IPS DF 6.9 (cell line): ENCODE measurements around the gene RTRAF.

ENCODE experiments used
- DNase-seq: peaks from one replicate; pipeline ENCODE4 v3.0.0-alpha.2; 2013; ENCODE audit warnings: low read depth, low spot score
- H3K27ac ChIP-seq: one replicate; pipeline ENCODE4 v1.5.1; 2013; ENCODE audit warnings: low read length, control low read depth
- H3K27me3 ChIP-seq: 2 replicates; pipeline ENCODE4 v1.6.1; 2013; ENCODE audit warnings: mild to moderate bottlenecking, low read length; ENCODE audit not compliant: control insufficient read depth, insufficient read depth
- H3K36me3 ChIP-seq: 2 replicates; pipeline ENCODE4 v1.6.1; 2013; ENCODE audit warnings: low read length; ENCODE audit not compliant: control insufficient read depth, insufficient read depth
- H3K4me1 ChIP-seq: 2 replicates; pipeline ENCODE4 v1.6.1; 2013; ENCODE audit warnings: low read length; ENCODE audit not compliant: control insufficient read depth, insufficient read depth
- H3K4me3 ChIP-seq: 2 replicates; pipeline ENCODE4 v1.5.1; 2013; ENCODE audit warnings: mild to moderate bottlenecking, low read length
- H3K9me3 ChIP-seq: 2 replicates; pipeline ENCODE4 v1.6.1; 2013; ENCODE audit warnings: low read length, inconsistent platforms; ENCODE audit not compliant: control insufficient read depth, insufficient read depth
- WGBS: extraction: QIAGEN DNeasy Blood & Tissue Kit; methylation state at CpG from one replicate; pipeline ENCODE4 v1.1.7; 2013; ENCODE audit warnings: mixed read lengths, missing lambda C conversion rate; ENCODE audit not compliant: insufficient read length, insufficient coverage; 5-methylcytosine and 5-hydroxymethylcytosine counted together

RTRAF gene

DNA sequence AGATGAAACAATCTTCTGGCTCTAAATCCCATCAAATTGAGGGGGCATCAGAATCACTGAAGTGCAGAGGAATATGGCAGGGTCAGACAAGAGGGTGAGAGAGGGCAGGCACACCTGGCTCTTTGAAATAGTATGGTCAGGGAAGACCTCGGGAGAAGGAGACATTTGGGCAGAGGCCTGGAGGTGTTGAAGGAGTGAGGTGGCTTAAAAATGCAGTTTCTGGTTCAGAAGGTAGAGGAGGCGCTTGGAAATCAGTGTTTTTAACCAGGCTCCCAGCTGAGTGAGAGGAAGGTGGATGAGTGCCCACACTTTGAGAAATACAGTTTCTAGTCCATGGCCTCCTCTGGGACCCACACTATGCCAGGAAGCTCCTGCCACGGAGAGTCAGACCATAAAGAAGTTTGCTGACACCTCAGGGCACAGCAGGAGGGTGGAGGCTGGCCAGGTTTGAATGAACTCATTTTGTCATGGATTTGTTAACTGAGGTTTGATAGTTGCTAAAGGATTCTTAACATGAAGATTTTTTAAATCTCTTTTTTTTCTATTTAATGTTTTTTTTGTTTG, 59.4 kb downstream of the RTRAF start:
- H3K4me3 ChIP-seq: no peak overlapping the region
- H3K4me1 ChIP-seq: no peaks in the 10 kb centered on the region
- no peak for DNase-seq
- no peaks in the 10 kb centered on the region for H3K36me3 ChIP-seq
- no CpG with 5 or more reads among the region's 3 CpGs for WGBS
- no peak overlapping the region for H3K27ac ChIP-seq
- no peaks in the 10 kb centered on the region for H3K27me3 ChIP-seq
- no peaks in the 10 kb centered on the region; the same call in 1 of the 2 replicates for H3K9me3 ChIP-seq

DNA sequence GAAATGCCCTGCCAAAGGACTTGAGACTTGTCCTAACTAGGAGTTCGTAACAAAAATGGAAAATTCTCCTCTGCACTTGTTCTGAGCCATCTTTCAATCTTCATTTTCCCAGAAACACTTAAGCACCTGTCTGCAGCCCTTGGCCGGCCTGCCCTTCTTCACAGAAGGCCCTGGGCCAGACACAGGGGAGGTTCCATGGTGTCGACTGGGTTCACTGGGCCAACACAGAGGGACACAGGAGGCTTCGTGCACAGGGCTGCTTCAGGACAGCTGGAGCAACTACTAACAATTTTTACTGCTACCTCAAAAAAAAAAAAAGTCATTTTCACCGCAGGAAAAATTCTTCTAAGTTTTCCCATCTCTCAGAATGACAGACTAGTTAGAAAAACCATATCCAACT, 59.9 kb downstream of the RTRAF start:
- WGBS: no CpG with 5 or more reads among the region's 5 CpGs
- H3K27me3 ChIP-seq: no peaks in the 10 kb centered on the region
- H3K4me1 ChIP-seq: no peaks in the 10 kb centered on the region
- no peaks in the 10 kb centered on the region for H3K36me3 ChIP-seq
- H3K27ac ChIP-seq: no peak overlapping the region
- no peaks in the 10 kb centered on the region; the same call in 1 of the 2 replicates for H3K9me3 ChIP-seq
- no peak for DNase-seq
- H3K4me3 ChIP-seq: no peak overlapping the region

DNA sequence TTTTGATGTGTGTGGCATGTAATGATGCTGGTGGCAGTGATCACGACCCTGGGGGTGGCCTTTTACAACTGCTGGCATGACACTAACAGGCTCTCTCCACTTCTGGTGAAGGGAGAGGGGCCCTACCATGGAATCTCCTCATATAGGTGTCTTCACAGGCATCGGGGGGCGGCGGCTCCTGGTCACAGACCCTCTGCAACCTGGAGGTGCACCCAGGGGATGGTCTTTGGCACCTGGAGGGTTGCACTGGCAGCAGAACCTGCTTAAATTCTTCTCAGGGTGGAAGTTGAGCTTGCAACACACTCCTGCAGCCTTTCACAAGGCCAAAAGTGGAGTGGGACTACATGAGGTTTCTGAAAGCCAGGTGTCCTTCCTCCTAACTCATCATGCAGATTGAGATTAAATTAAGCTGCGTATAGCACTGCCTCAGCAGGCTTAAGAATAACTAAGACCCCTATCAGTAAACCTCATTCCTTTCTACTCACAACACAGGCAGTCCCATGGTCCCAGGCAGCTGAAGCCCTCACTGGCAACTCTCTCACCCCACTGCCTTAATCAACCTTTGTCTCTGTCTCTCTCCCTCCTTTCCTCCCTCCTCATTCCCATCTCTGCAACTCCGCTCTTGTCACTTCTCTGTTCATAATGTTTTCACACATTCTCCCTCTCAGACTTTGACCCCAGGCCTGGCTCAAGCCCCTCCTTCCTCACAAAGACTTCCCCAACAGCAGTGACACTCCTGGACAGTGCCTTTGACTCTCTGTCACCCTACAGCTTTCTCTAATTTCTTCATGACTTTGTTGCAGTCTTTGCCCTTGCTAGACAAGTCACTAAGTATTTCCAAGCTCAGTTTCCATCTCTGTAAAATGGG, 60.6 kb downstream of the RTRAF start:
- H3K9me3 ChIP-seq: no peaks in the 10 kb centered on the region; the same call in 1 of the 2 replicates
- DNase-seq: no peak
- H3K4me3 ChIP-seq: no peak overlapping the region
- no CpG with 5 or more reads among the region's 6 CpGs for WGBS
- no peaks in the 10 kb centered on the region for H3K4me1 ChIP-seq
- no peaks in the 10 kb centered on the region for H3K36me3 ChIP-seq
- no peak overlapping the region for H3K27ac ChIP-seq
- no peaks in the 10 kb centered on the region for H3K27me3 ChIP-seq

DNA sequence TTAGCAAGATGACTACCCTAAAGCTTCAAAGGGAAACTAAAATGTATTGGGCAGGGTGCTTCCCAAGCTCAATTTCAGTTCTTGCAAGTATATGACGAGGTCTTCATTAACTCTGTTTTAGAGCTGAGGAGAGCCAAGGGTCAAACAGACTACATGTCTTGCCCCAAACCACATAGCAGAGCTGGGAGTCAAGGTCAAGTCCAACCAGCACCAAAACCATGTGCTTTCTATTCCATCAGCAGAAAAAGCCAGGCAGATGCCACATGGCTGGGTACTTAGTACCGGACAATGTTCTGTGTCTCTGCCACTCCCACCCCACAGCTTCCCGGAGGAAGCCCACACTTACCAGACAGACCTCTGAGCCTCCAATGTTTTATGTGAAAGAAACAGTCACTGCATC, 61.9 kb downstream of the RTRAF start:
- WGBS: no CpG with 5 or more reads among the region's 3 CpGs
- Histone ChIP-seq H3K4me1 (no peaks in the 10 kb centered on the region), H3K4me3 (no peak overlapping the region), H3K9me3 (no peaks in the 10 kb centered on the region; the same call in 1 of the 2 replicates), H3K36me3 (no peaks in the 10 kb centered on the region), H3K27ac (no peak overlapping the region), H3K27me3 (no peaks in the 10 kb centered on the region)
- no peak for DNase-seq

DNA sequence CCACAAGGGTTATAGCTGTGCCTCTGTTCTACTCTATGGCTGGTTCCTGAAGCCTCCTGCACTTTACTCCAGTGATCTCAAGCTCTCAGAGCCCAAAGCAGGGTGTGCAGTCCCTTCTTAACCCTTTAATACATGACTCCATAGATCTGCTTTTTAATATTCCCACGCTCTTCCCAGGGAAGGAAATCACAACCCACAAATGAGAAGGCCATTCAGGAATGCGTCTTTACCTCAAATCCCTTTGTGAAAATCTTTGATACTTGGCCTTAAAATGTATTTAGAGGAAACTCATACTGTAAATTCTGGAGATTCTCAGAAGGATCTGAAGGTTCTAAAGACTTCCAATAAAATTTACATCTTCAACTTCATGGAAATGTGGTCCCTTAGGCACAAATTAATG, 62.5 kb downstream of the RTRAF start:
- Histone ChIP-seq H3K36me3 (no peaks in the 10 kb centered on the region), H3K27ac (no peak overlapping the region), H3K4me3 (no peak overlapping the region), H3K27me3 (no peaks in the 10 kb centered on the region), H3K4me1 (no peaks in the 10 kb centered on the region), H3K9me3 (no peaks in the 10 kb centered on the region; the same call in 1 of the 2 replicates)
- DNase-seq: no peak
- no CpG with 5 or more reads among the region's 2 CpGs for WGBS

DNA sequence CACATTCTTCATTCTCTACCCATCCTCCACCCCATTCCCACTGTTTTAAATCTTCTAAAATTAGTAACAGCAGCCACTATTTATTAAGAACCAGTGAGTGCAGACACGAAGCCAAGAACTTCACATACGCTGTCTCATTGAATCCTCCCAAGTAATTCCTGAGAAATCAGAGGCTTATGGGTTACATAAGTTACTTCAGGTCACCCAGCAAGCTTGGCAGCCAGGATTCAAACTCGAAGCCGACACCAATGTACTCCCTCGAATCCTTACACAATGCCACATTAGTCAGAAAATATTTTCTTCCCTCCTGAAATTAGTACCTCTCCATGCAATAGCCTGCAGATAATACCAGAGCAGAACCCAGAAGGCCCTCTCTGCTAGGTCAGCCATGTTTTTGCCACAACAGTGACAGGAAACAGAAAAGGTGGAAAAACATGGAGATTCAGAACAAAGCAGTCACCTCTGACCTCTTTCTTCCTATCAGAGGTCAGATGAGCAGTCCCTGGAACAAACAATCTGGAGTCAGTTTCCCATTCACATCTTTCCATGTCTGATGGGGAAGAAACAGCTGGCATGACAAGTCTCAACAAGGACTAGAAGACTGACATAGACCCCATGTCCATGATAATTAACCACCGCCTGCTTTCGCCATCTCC, 63.1 kb downstream of the RTRAF start:
- DNase-seq: no peak
- Histone ChIP-seq H3K27me3 (no peaks in the 10 kb centered on the region), H3K9me3 (no peaks in the 10 kb centered on the region; the same call in 1 of the 2 replicates), H3K4me1 (no peaks in the 10 kb centered on the region), H3K36me3 (no peaks in the 10 kb centered on the region), H3K27ac (no peak overlapping the region), H3K4me3 (no peak overlapping the region)
- no CpG with 5 or more reads among the region's 7 CpGs for WGBS

DNA sequence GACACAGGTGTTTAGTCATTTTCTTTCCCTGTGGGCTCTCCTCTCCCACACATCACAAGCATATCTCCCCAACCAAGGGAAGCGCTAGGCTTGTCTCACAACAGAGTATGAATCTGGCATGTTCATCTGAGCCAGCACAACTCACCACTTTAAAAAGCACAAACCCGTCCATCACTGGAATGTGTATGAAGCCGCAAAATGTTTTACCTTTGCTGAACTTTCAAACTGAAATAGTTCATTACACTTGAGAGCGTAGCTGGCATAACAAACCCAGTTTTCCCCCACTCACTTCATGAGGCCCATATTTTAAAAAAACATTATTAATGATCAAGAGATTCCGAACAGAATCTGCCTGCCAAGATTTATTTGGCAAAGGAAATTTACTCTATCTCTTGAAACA, 63.7 kb downstream of the RTRAF start:
- no CpG with 5 or more reads among the region's 5 CpGs for WGBS

DNA sequence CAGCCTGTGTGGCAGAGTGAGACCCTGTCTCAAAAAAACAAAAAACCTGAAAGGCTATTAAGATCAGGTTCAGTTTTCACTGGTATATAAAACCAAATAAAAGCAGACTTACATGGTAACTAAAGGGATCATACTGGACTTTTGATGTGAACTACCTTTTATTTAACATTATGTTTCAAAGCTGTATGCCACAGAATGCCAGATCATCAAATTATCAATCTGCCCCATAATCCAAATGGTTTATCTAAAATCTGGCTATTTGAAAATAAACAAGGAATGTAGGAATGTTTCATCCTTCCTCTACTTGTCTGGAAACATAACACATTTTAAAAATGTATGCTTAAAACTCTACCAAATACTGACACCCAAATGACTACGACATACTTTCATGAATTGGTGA, 65.3 kb downstream of the RTRAF start:
- Histone ChIP-seq H3K9me3 (no peaks in the 10 kb centered on the region; the same call in 1 of the 2 replicates), H3K36me3 (no peaks in the 10 kb centered on the region), H3K4me1 (no peaks in the 10 kb centered on the region), H3K27ac (no peak overlapping the region), H3K27me3 (no peaks in the 10 kb centered on the region), H3K4me3 (no peak overlapping the region)
- WGBS: no CpG with 5 or more reads among the region's 1 CpG
- DNase-seq: no peak

More for the DNA sequence above, 63.7 kb downstream of the RTRAF start:
- DNase-seq: no peak
- no peak overlapping the region for H3K4me3 ChIP-seq
- no peaks in the 10 kb centered on the region for H3K4me1 ChIP-seq
- H3K27ac ChIP-seq: no peak overlapping the region
- H3K36me3 ChIP-seq: no peaks in the 10 kb centered on the region
- H3K9me3 ChIP-seq: no peaks in the 10 kb centered on the region; the same call in 1 of the 2 replicates
- no peaks in the 10 kb centered on the region for H3K27me3 ChIP-seq

DNA sequence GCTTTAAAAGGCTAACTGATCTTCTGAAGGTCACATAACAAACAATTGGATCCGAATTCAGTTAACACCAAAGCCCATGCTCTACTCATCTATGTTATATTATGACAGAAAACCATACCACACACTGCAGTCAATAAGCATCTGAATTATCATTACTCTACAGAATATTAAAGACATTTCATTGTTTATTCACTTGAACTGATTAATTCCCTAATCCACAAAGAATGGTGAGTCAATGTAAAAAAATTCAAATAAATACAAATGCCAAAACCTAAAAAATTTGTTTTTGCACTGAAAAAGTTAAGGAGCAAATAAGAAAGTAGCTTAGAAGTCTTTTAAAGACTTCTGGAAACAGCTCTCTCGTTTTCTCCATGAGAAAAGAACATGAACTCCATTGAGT, 65.8 kb downstream of the RTRAF start:
- no peak overlapping the region for H3K27ac ChIP-seq
- WGBS: no CpG with 5 or more reads among the region's 2 CpGs
- no peaks in the 10 kb centered on the region for H3K36me3 ChIP-seq
- DNase-seq: no peak
- H3K4me1 ChIP-seq: no peaks in the 10 kb centered on the region
- no peak overlapping the region for H3K4me3 ChIP-seq
- no peaks in the 10 kb centered on the region; the same call in 1 of the 2 replicates for H3K9me3 ChIP-seq
- no peaks in the 10 kb centered on the region for H3K27me3 ChIP-seq

DNA sequence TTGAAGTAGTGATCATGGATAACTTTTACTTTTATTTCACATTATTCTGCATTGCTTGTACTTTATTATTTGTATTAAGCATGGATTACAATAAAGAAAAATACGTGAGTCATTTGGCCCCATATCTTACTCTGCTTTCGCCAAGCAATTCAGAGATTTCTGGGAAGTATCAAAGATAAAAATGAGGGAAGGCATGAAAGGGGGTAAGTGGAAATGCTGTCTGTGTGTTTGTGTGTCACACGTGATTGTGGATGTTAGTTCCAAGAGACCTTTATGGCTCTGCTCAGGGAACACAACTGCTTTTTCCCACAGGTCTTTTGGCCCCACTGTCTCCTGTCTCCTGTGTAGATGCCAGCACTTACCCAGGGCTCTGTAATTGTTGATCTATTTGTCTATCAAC, 69.0 kb downstream of the RTRAF start:
- no peak overlapping the region for H3K4me3 ChIP-seq
- H3K36me3 ChIP-seq: no peaks in the 10 kb centered on the region
- 0 out of 2 replicates have a peak, but pooled peaks cover 2% of the 10 kb centered on the region for H3K4me1 ChIP-seq
- no peak overlapping the region for H3K27ac ChIP-seq
- no peak for DNase-seq
- H3K27me3 ChIP-seq: no peaks in the 10 kb centered on the region
- no peaks in the 10 kb centered on the region for H3K9me3 ChIP-seq
- WGBS: no CpG with 5 or more reads among the region's 3 CpGs
